Measurements from ENCODE around the gene VSIG1. TPM values are rescaled to one million over a fixed set of nuclear protein-coding genes. Genes with fewer than 3 reads are reported as not detected.

The VSIG1 gene
- total RNA-seq, 1 experiment from 2014 or later, result not detected

DNA sequence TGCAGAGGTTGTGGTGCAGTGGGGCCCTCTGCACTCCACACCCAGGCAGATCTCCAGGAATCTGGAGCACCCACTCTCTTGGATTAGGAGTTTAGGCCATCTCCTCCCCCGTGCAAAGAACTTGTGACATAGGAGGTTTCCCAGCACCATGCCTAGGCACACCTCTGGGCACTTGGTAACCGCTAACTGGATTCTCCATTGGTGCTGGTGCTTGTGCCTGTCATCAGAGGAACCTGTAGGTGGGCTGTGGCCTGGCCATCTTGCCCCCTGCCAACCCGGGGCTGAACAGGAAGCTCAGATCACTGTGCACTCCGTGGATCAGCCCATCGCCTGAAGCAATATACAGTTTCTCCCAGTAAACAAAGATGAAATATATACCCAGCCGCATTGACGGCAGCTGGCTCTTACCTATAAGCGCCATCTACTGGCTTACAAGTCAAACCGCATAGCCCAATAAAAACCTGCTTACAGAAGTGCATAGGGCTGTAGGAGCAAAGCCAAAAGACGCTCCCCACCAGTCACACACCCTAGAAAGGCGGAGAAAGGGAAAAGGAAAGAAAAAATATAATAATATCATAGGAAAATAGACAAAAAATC lies 43.5 kb upstream of the VSIG1 start:
- H3K36me3 ChIP-seq (ENCODE audit: low read depth), result no peaks in the 10 kb centered on the region
- H3K79me2 ChIP-seq (ENCODE audit: low read depth), result no peaks in the 10 kb centered on the region
- H4K20me1 ChIP-seq (ENCODE audit: insufficient read depth), result no peaks in the 10 kb centered on the region
- no peaks in the 10 kb centered on the region for H3F3A ChIP-seq (ENCODE audit: insufficient read depth, low read depth)
- H3K4me3 ChIP-seq, result no peak overlapping the region
- ChIA-PET CTCF (no interaction called here), POLR2A (ENCODE audit: unreplicated experiment) (no interaction called here)
- H3K27ac ChIP-seq, result no peak overlapping the region
- no peaks in the 10 kb centered on the region for H3K9me3 ChIP-seq (ENCODE audit: insufficient read depth, low read depth)
- DNase-seq, result peak; percentile 46 to 75
- BruUV-seq (replicated peaks), result no TSS peak
- H3K4me2 ChIP-seq, result peak overlapping the region; percentile 47
- intact Hi-C loops (cut with micrococcal nuclease; ENCODE audit: unreplicated experiment), result loop anchor here (2.0 kb wide), 1 partner anchor 1107 kb away; no protein-coding TSS in a partner anchor
- H3K4me1 ChIP-seq (replicated peaks; ENCODE audit: insufficient read depth), result no peaks in the 10 kb centered on the region; the same call in 1 of the 2 replicates
- H3K9me2 ChIP-seq (ENCODE audit: insufficient read depth), result no peaks in the 10 kb centered on the region
- H3K27me3 ChIP-seq (ENCODE audit: insufficient read depth, low read depth), result no peaks in the 10 kb centered on the region
- no peak for TF ChIP-seq EZH2 (IDR thresholded peaks at IDR 0.05; ENCODE audit: low read depth)
- TF ChIP-seq, protein P1, sequence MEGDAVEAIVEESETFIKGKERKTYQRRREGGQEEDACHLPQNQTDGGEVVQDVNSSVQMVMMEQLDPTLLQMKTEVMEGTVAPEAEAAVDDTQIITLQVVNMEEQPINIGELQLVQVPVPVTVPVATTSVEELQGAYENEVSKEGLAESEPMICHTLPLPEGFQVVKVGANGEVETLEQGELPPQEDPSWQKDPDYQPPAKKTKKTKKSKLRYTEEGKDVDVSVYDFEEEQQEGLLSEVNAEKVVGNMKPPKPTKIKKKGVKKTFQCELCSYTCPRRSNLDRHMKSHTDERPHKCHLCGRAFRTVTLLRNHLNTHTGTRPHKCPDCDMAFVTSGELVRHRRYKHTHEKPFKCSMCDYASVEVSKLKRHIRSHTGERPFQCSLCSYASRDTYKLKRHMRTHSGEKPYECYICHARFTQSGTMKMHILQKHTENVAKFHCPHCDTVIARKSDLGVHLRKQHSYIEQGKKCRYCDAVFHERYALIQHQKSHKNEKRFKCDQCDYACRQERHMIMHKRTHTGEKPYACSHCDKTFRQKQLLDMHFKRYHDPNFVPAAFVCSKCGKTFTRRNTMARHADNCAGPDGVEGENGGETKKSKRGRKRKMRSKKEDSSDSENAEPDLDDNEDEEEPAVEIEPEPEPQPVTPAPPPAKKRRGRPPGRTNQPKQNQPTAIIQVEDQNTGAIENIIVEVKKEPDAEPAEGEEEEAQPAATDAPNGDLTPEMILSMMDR (conservative IDR thresholded peaks at IDR 0.05), result peak; percentile 68
- H2AFZ ChIP-seq, result 0 out of 2 replicates have a peak overlapping the region, but pooled peaks have one; percentile 63

DNA sequence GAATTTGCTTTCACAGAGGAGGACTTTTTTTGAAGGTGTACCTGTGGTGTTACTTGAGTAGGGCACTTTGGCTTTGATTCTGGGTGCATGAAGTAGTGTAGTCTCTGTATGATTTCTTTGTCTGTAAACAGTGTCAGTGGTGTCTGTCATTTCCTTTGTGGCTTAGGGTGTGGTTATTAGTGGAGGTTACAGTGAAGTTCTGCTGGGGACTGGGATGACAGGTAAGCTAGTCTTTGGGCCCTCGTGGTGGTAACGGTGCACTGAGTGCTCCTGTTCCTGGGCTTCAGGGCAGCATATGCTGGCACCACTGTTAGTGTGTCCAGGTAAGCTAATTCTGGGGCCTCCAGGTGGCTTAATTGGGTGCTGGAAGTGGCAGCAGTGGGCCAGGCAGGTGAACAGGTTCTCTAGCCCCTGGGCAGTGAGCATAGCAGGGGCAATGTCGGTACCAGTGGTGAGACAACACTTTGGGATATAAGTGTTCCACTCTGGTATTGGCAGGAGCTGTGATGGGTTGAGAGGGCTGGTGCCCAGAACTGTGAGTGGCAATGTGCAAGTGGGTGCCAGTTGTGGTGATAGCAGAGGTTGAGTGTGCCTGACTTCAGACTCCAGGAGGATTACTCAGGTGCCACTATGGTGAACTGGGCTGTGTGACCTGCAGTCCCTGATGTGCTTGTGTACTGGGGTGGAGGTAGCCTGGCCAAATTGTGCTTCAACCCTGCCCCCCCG lies 26.0 kb upstream of the VSIG1 start:
- ChIA-PET POLR2A (ENCODE audit: unreplicated experiment) (no interaction called here), CTCF (no interaction called here)
- no peak overlapping the region for H3K4me3 ChIP-seq
- H3K9me2 ChIP-seq (ENCODE audit: insufficient read depth), result 0 out of 2 replicates have a peak, but pooled peaks cover 8% of the 10 kb centered on the region
- BruUV-seq (replicated peaks), result no TSS peak
- H3K4me2 ChIP-seq, result no peak overlapping the region
- no peaks in the 10 kb centered on the region for H3K27me3 ChIP-seq (ENCODE audit: insufficient read depth, low read depth)
- H3F3A ChIP-seq (ENCODE audit: insufficient read depth, low read depth), result peaks cover 10% of the 10 kb centered on the region; the same call in 1 of the 2 replicates
- no peaks in the 10 kb centered on the region for H4K20me1 ChIP-seq (ENCODE audit: insufficient read depth)
- H3K4me1 ChIP-seq (replicated peaks; ENCODE audit: insufficient read depth), result peaks cover 14% of the 10 kb centered on the region; the same call in 1 of the 2 replicates
- no peak for DNase-seq
- no peaks in the 10 kb centered on the region for H3K36me3 ChIP-seq (ENCODE audit: low read depth)
- intact Hi-C loops (cut with micrococcal nuclease; ENCODE audit: unreplicated experiment), result no loop called here
- no peak overlapping the region for H3K27ac ChIP-seq
- TF ChIP-seq EZH2 (IDR thresholded peaks at IDR 0.05; ENCODE audit: low read depth), result no peak
- TF ChIP-seq, protein P1 (conservative IDR thresholded peaks at IDR 0.05), result no peak
- H3K79me2 ChIP-seq (ENCODE audit: low read depth), result no peaks in the 10 kb centered on the region
- H3K9me3 ChIP-seq (ENCODE audit: insufficient read depth, low read depth), result no peaks in the 10 kb centered on the region
- no peak overlapping the region for H2AFZ ChIP-seq

DNA sequence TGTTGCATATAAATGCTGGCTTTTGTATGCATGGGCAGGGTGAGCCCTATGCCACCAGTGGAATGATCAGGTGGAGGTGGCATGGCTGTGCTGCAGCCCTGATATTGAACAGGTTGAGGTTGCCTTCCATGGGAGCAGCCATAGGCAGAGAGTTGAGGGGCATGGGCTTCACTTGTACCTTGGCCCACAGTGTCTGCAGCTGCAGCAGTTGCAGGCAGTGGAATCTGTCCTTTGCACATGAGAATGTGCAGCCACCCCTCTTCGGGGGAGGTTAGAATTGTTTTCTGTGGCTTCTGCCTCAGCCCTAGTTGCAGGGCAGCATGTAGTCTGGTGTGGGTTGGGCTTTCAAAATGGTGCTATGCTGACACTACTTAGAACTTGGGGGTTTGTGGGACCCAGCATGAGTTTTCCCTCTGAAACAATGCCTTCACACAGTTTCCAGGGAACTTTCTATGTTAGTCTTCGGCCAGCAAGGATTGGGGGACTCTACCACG lies 25.4 kb upstream of the VSIG1 start:
- POLR2A ChIA-PET (ENCODE audit: unreplicated experiment), result no interaction called here
- no peak overlapping the region for H3K4me3 ChIP-seq
- TF ChIP-seq, protein P1 (conservative IDR thresholded peaks at IDR 0.05), result no peak
- TF ChIP-seq EZH2 (IDR thresholded peaks at IDR 0.05; ENCODE audit: low read depth), result no peak
- H3K27me3 ChIP-seq (ENCODE audit: insufficient read depth, low read depth), result no peaks in the 10 kb centered on the region
- no peak overlapping the region for H3K4me2 ChIP-seq
- no peak for DNase-seq
- BruUV-seq (replicated peaks), result no TSS peak
- intact Hi-C loops (cut with micrococcal nuclease; ENCODE audit: unreplicated experiment), result no loop called here
- no peak overlapping the region for H2AFZ ChIP-seq
- H3K79me2 ChIP-seq (ENCODE audit: low read depth), result no peaks in the 10 kb centered on the region
- peaks cover 14% of the 10 kb centered on the region; the same call in 1 of the 2 replicates for H3K4me1 ChIP-seq (replicated peaks; ENCODE audit: insufficient read depth)
- H3F3A ChIP-seq (ENCODE audit: insufficient read depth, low read depth), result peaks cover 10% of the 10 kb centered on the region; the same call in 1 of the 2 replicates
- no peaks in the 10 kb centered on the region for H3K36me3 ChIP-seq (ENCODE audit: low read depth)
- H3K9me2 ChIP-seq (ENCODE audit: insufficient read depth), result 0 out of 2 replicates have a peak, but pooled peaks cover 8% of the 10 kb centered on the region
- no peak overlapping the region for H3K27ac ChIP-seq
- H4K20me1 ChIP-seq (ENCODE audit: insufficient read depth), result no peaks in the 10 kb centered on the region
- CTCF ChIA-PET, result no interaction called here
- no peaks in the 10 kb centered on the region for H3K9me3 ChIP-seq (ENCODE audit: insufficient read depth, low read depth)
